A549 treated with RU486 at 1 μM for 4 hours (cell line): Measurements from ENCODE around the gene C1QC. TPM values are rescaled to one million over a fixed set of nuclear protein-coding genes. Genes with fewer than 3 reads are reported as not detected.

ENCODE experiments used
- total RNA-seq: library from RNA; stranded (reverse); fragments of 200-300 nt; extraction: Qiagen RNA extraction; gene quantifications from 5 replicates; pipeline ENCODE4 v1.2.3, GENCODE V29; 2022; ENCODE audit warnings: low read depth

The C1QC gene
- total RNA-seq: not detected in 5 replicates

GRCh38 chr1:22643381-22643780, at the start of gene C1QC:
Gene C1QC, plus strand, starts transcription at chr1:22643633. Its CDS starts 391 bp downstream, at chr1:22644024.

GRCh38 chr1:22636353-22636752, 7.1 kb upstream of the C1QC start, which contains the start of gene C1QA:
Gene C1QA, plus strand, starts transcription at chr1:22636628. Its CDS starts 989 bp downstream, at chr1:22637617.

GRCh38 chr1:22652881-22653316, 9.5 kb downstream of the C1QC start, which contains the start of gene C1QB:
Gene C1QB, plus strand, starts transcription at chr1:22653236. Its CDS starts 6,227 bp downstream, at chr1:22659463.

Other genes starting within 250 kb of the C1QC start
- 4.7 to 5.6 TPM (median 5.3 TPM) in 5 replicates for gene ZBTB40, start 191.8 kb upstream of the C1QC start, total RNA-seq
- gene EPHA8, start 80.1 kb upstream of the C1QC start, total RNA-seq: 0.06 to 0.07 TPM in 2 of 5 replicates, not detected in the others
- gene C1QA, start 7.0 kb upstream of the C1QC start, total RNA-seq: not detected in 5 replicates
- gene C1QB, start 9.6 kb downstream of the C1QC start, total RNA-seq: not detected in 5 replicates
- gene EPHB2, start 67.2 kb downstream of the C1QC start, total RNA-seq: 39.4 to 58.1 TPM (median 49.1 TPM) in 5 replicates